Activated B cell treated with CpG ODN at 0.5 μM for 24 hours (primary cell): ENCODE data around the gene STXBP6. TPM values are rescaled to one million over a fixed set of nuclear protein-coding genes. Genes with fewer than 3 reads are reported as not detected.

Experiments
- ATAC-seq: fragments of 200-7000 bp; cut with Tn5 transposase; one replicate; pipeline ENCODE4 v1.10.0; 2021; ENCODE audit warnings: low read depth, mild to moderate bottlenecking, moderate library complexity
- CTCF ChIA-PET: fragments of 350-600 bp; sonication (Branson Sonifier 250); formaldehyde crosslinking; loops from one replicate; lab custom pipeline; 2021; ENCODE audit warnings: antibody characterized with exemption; lab: Charles Lee
- POLR2A ChIA-PET: fragments of 350-600 bp; sonication (Branson Sonifier 250); formaldehyde crosslinking; loops from one replicate; lab custom pipeline; 2021; ENCODE audit warnings: antibody characterized with exemption; lab: Charles Lee
- DNase-seq: peaks from one replicate; pipeline ENCODE4 v3.0.0; 2022
- H3K27ac Mint-ChIP-seq: one replicate; pipeline ENCODE4 v1.8.0; 2020; ENCODE audit warnings: mixed read lengths
- H3K27me3 Mint-ChIP-seq: one replicate; pipeline ENCODE4 v1.8.0; 2021; ENCODE audit warnings: mixed read lengths
- H3K36me3 Mint-ChIP-seq: one replicate; pipeline ENCODE4 v1.8.0; 2021; ENCODE audit warnings: low read depth, mixed read lengths
- H3K4me1 Mint-ChIP-seq: one replicate; pipeline ENCODE4 v1.8.0; 2021; ENCODE audit warnings: mixed read lengths
- H3K4me3 Mint-ChIP-seq: one replicate; pipeline ENCODE4 v1.8.0; 2020; ENCODE audit warnings: mild to moderate bottlenecking, mixed read lengths
- H3K9me3 Mint-ChIP-seq: one replicate; pipeline ENCODE4 v1.8.0; 2020; ENCODE audit warnings: mixed read lengths
- CTCF ChIP-seq: fragments of 200-600 bp; IDR thresholded peaks from one replicate; pipeline ENCODE4 v1.8.0; 2022; ENCODE audit warnings: antibody characterized with exemption, mild to moderate bottlenecking
- intact Hi-C: fragments of 100-400 bp; cut with micrococcal nuclease; formaldehyde crosslinking; loops from one replicate; pipeline ENCODE4 v1.15.1; 2024
- total RNA-seq: library from RNA; stranded (reverse); gene quantifications from 2 replicates; pipeline ENCODE4 v1.2.3, GENCODE V29; 2022

STXBP6 gene
- total RNA-seq, 1 donor from 2014 or later, result 0.22 TPM

GRCh38 chr14:24952851-24953666 lies 96.9 kb downstream of the STXBP6 start:
- Mint-ChIP-seq H3K27ac (no peak overlapping the region), H3K9me3 (no peaks in the 10 kb centered on the region), H3K4me3 (no peak overlapping the region), H3K4me1 (no peaks in the 10 kb centered on the region), H3K36me3 (no peaks in the 10 kb centered on the region), H3K27me3 (peaks cover 3% of the 10 kb centered on the region)
- POLR2A ChIA-PET, result no interaction called here
- intact Hi-C loops, result no loop called here
- CTCF ChIA-PET, result no interaction called here
- TF ChIP-seq CTCF, result no peak
- DNase-seq (no peak), ATAC-seq (no peak)

GRCh38 chr14:24948261-24948847 lies 101.6 kb downstream of the STXBP6 start:
- H3K27ac Mint-ChIP-seq, result no peak overlapping the region

GRCh38 chr14:24947131-24947530 lies 102.8 kb downstream of the STXBP6 start:
- Mint-ChIP-seq H3K4me3 (no peak overlapping the region), H3K27ac (no peak overlapping the region), H3K4me1 (no peaks in the 10 kb centered on the region), H3K36me3 (no peaks in the 10 kb centered on the region), H3K9me3 (no peaks in the 10 kb centered on the region), H3K27me3 (no peaks in the 10 kb centered on the region)
- ATAC-seq, result no peak
- ChIA-PET POLR2A (no interaction called here), CTCF (no interaction called here)
- intact Hi-C loops, result no loop called here
- no peak for DNase-seq
- no peak for TF ChIP-seq CTCF

More at GRCh38 chr14:24948261-24948847, 101.6 kb downstream of the STXBP6 start:
- Mint-ChIP-seq H3K9me3 (no peaks in the 10 kb centered on the region), H3K27me3 (peaks cover 3% of the 10 kb centered on the region), H3K36me3 (no peaks in the 10 kb centered on the region), H3K4me3 (no peak overlapping the region), H3K4me1 (no peaks in the 10 kb centered on the region)
- POLR2A ChIA-PET, result no interaction called here
- CTCF ChIA-PET, result no interaction called here
- TF ChIP-seq CTCF, result no peak
- DNase-seq (no peak), ATAC-seq (no peak)
- intact Hi-C loops, result no loop called here

GRCh38 chr14:24944800-24945199 lies 105.1 kb downstream of the STXBP6 start:
- CTCF ChIA-PET, result interaction anchor here (0.6 kb wide), 1 partner anchor 207 kb away, joined by 3 read pairs; no protein-coding TSS in a partner anchor
- no peak overlapping the region for H3K4me3 Mint-ChIP-seq

More at GRCh38 chr14:24944800-24945199, 105.1 kb downstream of the STXBP6 start:
- no peaks in the 10 kb centered on the region for H3K4me1 Mint-ChIP-seq
- ATAC-seq (no peak), DNase-seq (no peak)
- intact Hi-C loops, result no loop called here
- no peaks in the 10 kb centered on the region for H3K27me3 Mint-ChIP-seq
- no peak overlapping the region for H3K27ac Mint-ChIP-seq
- no peak for TF ChIP-seq CTCF
- POLR2A ChIA-PET, result no interaction called here
- H3K36me3 Mint-ChIP-seq, result no peaks in the 10 kb centered on the region
- H3K9me3 Mint-ChIP-seq, result no peaks in the 10 kb centered on the region
